ENCODE results near the gene SMAD9.

Gene SMAD9

GRCh38 chr13:36919833-36920615 is at the start of gene SMAD9:
TSS of gene SMAD9 (minus strand) at chr13:36920238. CDS start at chr13:36879689, 40,549 bp downstream.
- peak; percentile 24 for DNase-seq

GRCh38 chr13:36966404-36966803 is 46.4 kb upstream of the SMAD9 start:
- no peak for DNase-seq

DNA sequence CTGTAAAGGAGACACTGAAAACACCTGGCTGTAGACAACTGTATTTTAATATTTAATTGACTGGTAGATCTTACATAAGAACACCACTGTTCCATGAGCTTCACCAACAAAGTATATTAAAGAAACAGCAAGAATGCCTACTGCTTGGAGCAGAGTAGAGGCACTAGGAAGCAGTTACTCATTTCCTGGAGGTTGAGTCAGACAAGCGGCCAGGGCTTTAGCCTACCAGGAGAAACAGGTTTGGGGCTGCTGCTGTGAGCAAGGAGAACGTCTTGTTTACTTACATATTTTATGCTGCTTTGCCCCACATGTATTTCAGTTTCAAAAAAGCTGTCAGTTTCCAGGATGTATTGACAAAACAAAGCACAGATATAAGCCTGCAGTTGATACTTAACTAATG is 45.7 kb upstream of the SMAD9 start:
- DNase-seq: no peak

- no peak for DNase-seq
Observed at GRCh38 chr13:36959456-36960116, 39.5 kb upstream of the SMAD9 start.

DNA sequence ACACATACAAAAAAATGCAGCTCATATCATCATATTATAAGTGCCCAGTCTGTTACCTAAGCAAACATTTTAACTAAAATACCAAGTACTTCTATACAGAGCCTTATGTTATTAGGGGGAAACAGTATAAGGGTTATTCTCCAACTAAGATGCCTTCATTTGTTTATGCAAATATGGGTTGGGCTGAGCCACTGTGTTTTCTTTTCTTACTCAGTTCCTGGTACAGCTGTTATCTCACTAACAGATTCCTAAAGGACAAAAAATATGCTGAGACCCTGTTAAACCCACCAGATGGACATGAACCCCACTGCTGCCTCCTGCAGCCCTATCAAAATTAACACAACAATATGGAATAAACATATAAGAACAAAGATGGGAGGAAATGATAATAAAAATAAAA is 34.5 kb upstream of the SMAD9 start:
- no peak for DNase-seq

DNA sequence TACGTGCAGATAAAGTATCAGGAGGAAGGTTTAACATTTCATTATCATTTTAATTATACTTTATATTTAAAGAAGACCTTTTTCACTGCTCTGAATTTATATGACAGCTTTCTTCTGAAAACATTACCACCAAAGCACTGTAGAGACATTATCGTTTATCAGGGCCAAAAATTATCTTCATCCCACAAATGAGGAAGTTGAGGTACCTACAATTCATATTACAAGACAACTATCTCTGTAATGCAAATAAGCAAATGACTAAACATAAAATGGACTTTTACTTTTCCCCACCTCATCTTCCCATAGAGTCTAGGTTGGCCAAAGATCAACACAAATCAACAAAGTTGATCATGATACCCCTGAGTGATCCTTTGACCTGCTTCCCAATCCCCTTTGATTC is 30.9 kb upstream of the SMAD9 start:
- DNase-seq: no peak

DNA sequence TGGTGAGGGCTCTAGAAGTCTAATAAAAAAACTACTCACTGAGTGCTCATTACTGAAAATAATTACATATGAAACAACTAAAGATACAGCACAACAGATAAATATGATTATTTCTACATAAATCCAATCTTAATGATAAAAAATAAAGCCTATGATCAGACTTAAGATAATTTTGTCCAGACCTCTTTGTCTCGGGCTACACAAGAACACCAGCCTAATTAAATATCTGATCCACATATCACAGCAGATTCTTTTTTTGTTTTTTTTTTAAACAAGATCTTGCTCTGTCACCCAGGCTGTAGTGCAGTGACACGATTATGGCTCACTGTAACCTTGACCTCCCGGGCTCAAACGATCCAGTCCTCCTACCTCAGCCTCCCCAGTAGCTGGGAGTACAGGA is 30.3 kb upstream of the SMAD9 start:
- no peak for DNase-seq

GRCh38 chr13:36945078-36945477 is 25.0 kb upstream of the SMAD9 start:
- no peak for DNase-seq

DNA sequence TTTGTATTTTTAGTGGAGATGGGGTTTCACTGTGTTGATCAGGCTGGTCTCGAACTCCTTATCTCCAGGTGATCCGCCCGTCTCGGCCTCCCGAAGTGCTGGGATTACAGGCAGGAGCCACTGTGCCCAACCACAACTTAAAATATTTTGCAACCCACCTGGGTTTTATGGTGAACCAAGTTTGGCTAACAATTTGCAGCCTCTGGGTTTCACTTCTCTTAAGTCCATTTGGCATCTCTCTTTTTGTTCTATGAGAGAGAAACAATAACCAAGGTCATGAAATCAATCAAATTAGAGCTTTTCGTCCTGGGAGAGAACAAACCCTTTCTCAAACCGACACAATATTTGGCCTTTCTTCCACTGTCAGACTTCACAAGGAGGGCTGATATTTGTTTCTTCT is 5.6 kb upstream of the SMAD9 start:
- DNase-seq: no peak

GRCh38 chr13:36924001-36924400 is 4.0 kb upstream of the SMAD9 start:
- DNase-seq: no peak

- DNase-seq: no peak
Observed at GRCh38 chr13:36921631-36922301, 1.7 kb upstream of the SMAD9 start.

DNA sequence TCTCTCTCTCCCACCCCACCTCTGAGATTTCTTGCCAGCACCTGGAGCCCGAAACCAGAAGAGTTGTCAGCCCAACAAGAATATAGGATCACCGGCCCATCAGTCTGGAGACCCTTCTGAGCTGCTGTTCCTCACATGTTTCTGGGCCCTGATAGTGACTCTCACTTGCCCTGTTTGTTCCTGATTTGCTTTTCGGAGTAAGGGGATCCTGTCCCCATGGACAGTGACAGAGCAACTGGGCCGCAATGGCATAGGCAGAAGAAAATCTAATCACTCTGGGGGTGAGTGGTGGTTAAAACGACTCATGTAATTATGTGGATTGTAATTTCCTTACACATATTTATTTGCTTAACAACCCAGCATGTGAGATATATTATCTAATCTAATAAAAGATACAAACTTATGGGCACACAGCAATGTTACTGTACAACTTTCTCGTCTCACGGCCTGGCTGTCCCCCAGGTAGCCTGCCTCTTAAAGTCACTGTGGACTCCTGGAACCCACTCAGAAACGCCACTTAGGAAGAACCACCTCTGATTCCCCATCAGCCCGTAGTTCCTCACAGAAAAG is 663 bp upstream of the SMAD9 start:
- DNase-seq: no peak

DNA sequence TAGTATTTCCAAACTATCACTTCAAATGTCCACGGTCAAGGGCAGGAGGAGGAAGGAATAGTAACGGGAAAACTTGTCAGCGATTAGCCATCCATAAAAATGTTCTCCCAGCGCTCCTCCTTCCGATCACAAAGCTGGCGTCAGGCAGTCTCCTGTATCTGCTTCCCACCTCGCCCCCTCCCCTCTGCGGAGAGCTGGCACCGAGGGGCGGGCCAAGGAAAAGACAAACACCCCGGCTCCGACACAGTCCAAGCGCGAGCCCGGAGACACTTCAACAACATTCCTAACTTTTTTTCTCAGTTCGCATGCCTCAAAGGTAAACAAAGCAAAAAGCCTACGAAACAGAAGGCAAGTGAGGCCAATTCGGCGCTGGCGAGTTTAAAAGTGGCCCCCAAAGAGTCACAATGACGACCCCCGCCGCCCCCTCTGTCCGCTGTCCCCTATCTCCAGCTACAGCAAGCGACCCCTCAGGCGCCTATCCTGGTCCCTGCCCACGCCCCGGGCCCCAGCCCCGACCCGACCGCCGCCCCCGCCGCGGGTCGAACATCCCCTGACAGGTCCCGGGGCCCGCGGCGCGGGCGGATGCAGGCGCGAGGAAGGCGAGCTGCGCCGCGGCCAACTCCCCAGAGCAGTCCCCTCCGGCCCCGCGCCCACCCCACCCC is 736 bp downstream of the SMAD9 start:
- DNase-seq: no peak

GRCh38 chr13:36918246-36919131 is 1.5 kb downstream of the SMAD9 start:
- DNase-seq: peak; percentile 17

DNA sequence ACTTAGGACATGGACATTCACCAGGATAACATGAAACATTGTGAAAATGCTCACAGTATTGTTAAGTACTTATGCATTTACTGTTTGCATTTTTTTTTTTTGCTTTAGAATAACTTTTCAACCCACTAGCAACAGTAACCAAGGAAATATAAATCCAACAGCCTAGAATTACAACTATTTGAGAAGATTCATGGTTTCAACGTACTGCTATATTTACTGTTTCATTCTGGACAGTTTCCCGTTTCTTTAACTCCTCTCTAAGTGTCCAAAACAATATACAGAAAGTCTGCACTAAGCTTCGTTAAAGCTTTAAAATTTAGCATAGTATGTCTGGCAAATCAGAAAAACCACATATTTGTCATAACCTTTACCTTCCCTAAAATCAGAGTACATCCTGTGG is 2.7 kb downstream of the SMAD9 start:
- DNase-seq: no peak

DNA sequence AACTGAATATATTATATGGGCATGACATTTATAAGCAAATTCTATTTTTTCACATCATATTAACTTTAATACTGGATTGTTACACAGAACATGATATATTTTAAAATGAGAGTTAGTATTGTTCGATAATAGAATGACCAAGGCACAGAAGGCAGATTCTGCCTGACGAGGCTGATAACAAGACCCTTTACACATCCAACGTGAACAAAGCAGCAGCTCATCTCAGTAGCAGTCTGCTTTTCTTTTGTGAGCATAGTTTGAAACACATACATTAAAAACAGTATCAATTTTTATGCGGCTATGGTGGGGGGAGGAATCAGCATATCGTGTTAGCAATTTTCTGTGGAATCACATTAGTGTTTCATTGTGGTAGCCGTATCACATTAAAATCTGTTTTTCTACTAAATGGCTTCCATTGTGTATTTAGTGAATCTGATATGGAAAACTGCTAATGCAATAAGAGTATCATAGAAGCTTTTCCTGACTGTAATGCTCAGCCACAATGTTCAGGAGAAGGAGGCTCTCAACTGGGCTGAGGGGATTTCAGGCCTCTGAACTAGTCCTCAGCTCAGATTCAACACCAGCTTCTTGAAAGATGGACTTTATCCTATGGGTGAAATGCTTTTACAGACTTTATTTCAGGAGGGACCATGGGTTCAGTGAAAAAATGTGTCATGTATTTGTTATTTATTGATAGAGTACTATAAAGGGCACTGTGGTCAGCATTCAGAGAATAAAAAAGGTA is 4.0 kb downstream of the SMAD9 start:
- no peak for DNase-seq

- DNase-seq: peak; percentile 24
Observed at GRCh38 chr13:36915106-36915505, 4.9 kb downstream of the SMAD9 start.

- DNase-seq: no peak
Observed at GRCh38 chr13:36914648-36915047, 5.4 kb downstream of the SMAD9 start.

DNA sequence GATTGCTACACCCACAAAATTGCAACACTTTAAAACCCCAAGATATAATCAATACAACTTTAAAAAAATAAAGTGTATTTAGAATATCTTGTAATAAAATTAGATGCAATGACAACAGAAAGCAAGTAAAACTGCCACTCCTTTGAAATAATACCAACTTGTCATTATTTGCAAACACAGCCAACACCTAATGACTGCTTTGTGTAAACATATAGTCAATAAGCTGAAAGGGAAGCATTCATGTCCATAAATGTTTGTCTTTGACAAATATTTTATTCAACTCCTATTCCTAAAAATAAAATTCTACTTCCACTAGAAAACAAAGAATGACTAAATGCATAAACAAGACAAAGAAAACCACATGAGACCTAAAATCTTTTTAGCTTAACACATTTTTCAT is 6.6 kb downstream of the SMAD9 start:
- DNase-seq: peak; percentile 72

DNA sequence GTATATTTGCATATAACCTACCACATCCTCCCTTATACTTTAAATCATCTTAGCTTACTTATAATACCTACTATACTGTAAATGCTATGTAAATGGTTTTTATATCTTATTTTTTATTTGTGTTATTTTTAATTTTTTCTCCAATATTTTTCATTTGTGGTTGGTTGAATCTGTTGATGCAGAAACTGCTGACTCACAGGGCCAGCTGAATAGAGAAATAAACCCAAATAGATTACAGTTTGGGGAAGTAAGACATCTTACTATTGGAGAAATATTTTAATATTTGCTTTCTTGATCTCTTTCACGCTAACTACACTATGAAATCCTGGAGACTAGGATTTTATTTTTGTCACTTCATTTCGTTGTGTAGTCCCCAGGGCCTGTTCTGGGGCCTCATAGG is 7.1 kb downstream of the SMAD9 start:
- DNase-seq: no peak

DNA sequence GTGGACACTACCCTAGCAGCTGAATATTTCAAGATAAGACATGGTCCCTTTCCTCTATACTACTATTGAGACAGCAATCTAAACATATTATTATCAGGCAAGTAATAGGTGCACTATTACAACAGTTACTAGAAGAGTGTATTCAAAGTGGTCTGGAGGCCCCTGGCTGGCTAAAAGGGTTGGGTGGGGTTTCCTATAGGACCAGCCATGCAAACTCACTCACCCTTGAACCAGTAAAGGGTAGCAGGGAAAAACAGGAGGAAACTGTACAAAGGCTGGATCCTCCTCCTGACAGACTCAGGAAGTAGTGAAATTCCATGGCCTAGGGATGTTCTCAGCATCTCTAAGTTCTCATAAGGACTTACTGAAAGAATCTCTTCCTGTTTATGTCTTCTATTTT is 7.7 kb downstream of the SMAD9 start:
- no peak for DNase-seq

Data from DMS153 (cell line).